CD14-positive monocyte (primary cell): ENCODE measurements around the gene NUAK1. TPM values are rescaled to one million over a fixed set of nuclear protein-coding genes. Genes with fewer than 3 reads are reported as not detected.

Experiments used
- DNase-seq, 3 donors: peaks; one replicate each; pipeline ENCODE4 v3.0.0-alpha.2; 2011 to 2022
- H2AFZ ChIP-seq: 2 replicates; pipeline ENCODE4 v1.6.0; 2012; ENCODE audit warnings: mild to moderate bottlenecking, low read depth, low read length, inconsistent platforms; ENCODE audit not compliant: insufficient read depth, poor library complexity, severe bottlenecking
- H3K27ac ChIP-seq, 2 donors: 1 replicate in 1 of 2; 2 replicates in 1 of 2; pipeline ENCODE4 v1.5.1; 2012 to 2013; ENCODE audit warnings: low read length in 2 of 2, control low read depth in 1 of 2, inconsistent platforms in 1 of 2, low read depth in 1 of 2, mild to moderate bottlenecking in 1 of 2
- H3K27me3 ChIP-seq, 2 donors: one replicate each; pipeline versions ENCODE4 v1.6.0 to v1.6.1; 2011 to 2013; ENCODE audit warnings: low read length in 2 of 2; ENCODE audit not compliant: control insufficient read depth in 2 of 2, insufficient read depth in 2 of 2
- H3K36me3 ChIP-seq, 2 donors: replicated peaks in 1 of 2; 1 replicate in 1 of 2; 2 replicates in 1 of 2; pipeline versions ENCODE4 v1.5.1 to v1.6.1; 2012 to 2013; ENCODE audit warnings: low read length in 2 of 2, control low read depth in 1 of 2, inconsistent platforms in 1 of 2, mild to moderate bottlenecking in 1 of 2; ENCODE audit not compliant: insufficient read depth in 2 of 2, control insufficient read depth in 1 of 2
- H3K4me1 ChIP-seq, 2 donors: 1 replicate in 1 of 2; 2 replicates in 1 of 2; pipeline versions ENCODE4 v1.5.1 to v1.6.1; 2012 to 2013; ENCODE audit warnings: low read length in 2 of 2, control low read depth in 1 of 2, inconsistent platforms in 1 of 2, mild to moderate bottlenecking in 1 of 2, moderate library complexity in 1 of 2; ENCODE audit not compliant: insufficient read depth in 2 of 2, control insufficient read depth in 1 of 2
- H3K4me2 ChIP-seq: replicated peaks from 2 replicates; pipeline ENCODE3; 2012; ENCODE audit warnings: low read length, moderate library complexity, mild to moderate bottlenecking; ENCODE audit not compliant: poor library complexity, severe bottlenecking; ENCODE audit errors: extremely low read depth
- H3K4me3 ChIP-seq, 3 experiments: fragments of 200-600 bp in 1 of 3; sonication (generic) in 1 of 3; replicated peaks in 1 of 3; 1 replicate in 2 of 3; 2 replicates in 1 of 3; pipeline ENCODE4 v1.5.1; 2011 to 2013; ENCODE audit warnings: low read length in 3 of 3, mild to moderate bottlenecking in 3 of 3, control low read depth in 2 of 3, low read depth in 2 of 3, inconsistent platforms in 1 of 3, moderate library complexity in 1 of 3
- H3K79me2 ChIP-seq: 2 replicates; pipeline ENCODE4 v1.6.0; 2012; ENCODE audit warnings: mild to moderate bottlenecking, control low read depth, inconsistent platforms, low read length, moderate library complexity; ENCODE audit not compliant: insufficient read depth
- H3K9ac ChIP-seq: 2 replicates; pipeline ENCODE4 v1.6.0; 2017; ENCODE audit warnings: low read length, mild to moderate bottlenecking; ENCODE audit not compliant: insufficient read depth, poor library complexity, severe bottlenecking
- H3K9me3 ChIP-seq, 2 donors: replicated peaks in 1 of 2; 1 replicate in 1 of 2; 2 replicates in 1 of 2; pipeline versions ENCODE4 v1.5.1 to v1.6.1; 2012 to 2013; ENCODE audit warnings: low read length in 2 of 2, control low read depth in 1 of 2; ENCODE audit not compliant: control insufficient read depth in 1 of 2, insufficient read depth in 1 of 2
- H4K20me1 ChIP-seq: 2 replicates; pipeline ENCODE4 v1.6.0; 2012; ENCODE audit warnings: mild to moderate bottlenecking, low read length, control low read depth, moderate library complexity; ENCODE audit not compliant: insufficient read depth
- H3K27ac Mint-ChIP-seq, 7 donors: one replicate each; pipeline ENCODE4 v1.8.0; 2020; ENCODE audit warnings: mild to moderate bottlenecking in 7 of 7, mixed read lengths in 7 of 7, moderate library complexity in 6 of 7, inconsistent platforms in 2 of 7
- H3K27me3 Mint-ChIP-seq, 3 donors: one replicate each; pipeline ENCODE4 v1.8.0; 2021 to 2022; ENCODE audit warnings: low read depth in 3 of 3, mild to moderate bottlenecking in 3 of 3, mixed read lengths in 3 of 3, moderate library complexity in 3 of 3, inconsistent platforms in 1 of 3
- H3K36me3 Mint-ChIP-seq, 2 donors: one replicate each; pipeline ENCODE4 v1.8.0; 2020; ENCODE audit warnings: mixed read lengths in 2 of 2, inconsistent platforms in 1 of 2, mild to moderate bottlenecking in 1 of 2
- H3K4me1 Mint-ChIP-seq: one replicate; pipeline ENCODE4 v1.8.0; 2020; ENCODE audit warnings: mild to moderate bottlenecking, mixed read lengths
- H3K4me3 Mint-ChIP-seq, 2 donors: one replicate each; pipeline ENCODE4 v1.8.0; 2020; ENCODE audit warnings: mild to moderate bottlenecking in 2 of 2, mixed read lengths in 2 of 2, moderate library complexity in 1 of 2
- H3K9me3 Mint-ChIP-seq, 7 donors: one replicate each; pipeline ENCODE4 v1.8.0; 2020 to 2022; ENCODE audit warnings: mixed read lengths in 7 of 7, mild to moderate bottlenecking in 6 of 7, moderate library complexity in 6 of 7, inconsistent platforms in 2 of 7
- CTCF ChIP-seq: fragments of 200-600 bp; IDR thresholded peaks from one replicate; pipeline ENCODE4 v1.8.0; 2022; ENCODE audit warnings: antibody characterized with exemption, mild to moderate bottlenecking
- WGBS: methylation state at CpG from one replicate; pipeline ENCODE4 v1.1.5; 2013; ENCODE audit warnings: missing lambda C conversion rate; ENCODE audit not compliant: insufficient coverage; 5-methylcytosine and 5-hydroxymethylcytosine counted together
- intact Hi-C, 2 donors: fragments of 100-400 bp; cut with micrococcal nuclease; formaldehyde crosslinking; loops; one replicate each; pipeline versions ENCODE4 v1.15.0 to v1.15.1; 2023
- polyA plus RNA-seq, 3 donors: library from polyadenylated mRNA; depleted of rRNA in 1 of 3; unstranded in 2 of 3; stranded (reverse) in 1 of 3; fragments of 300-500 nt in 2 of 3; fragments of >200 nt in 1 of 3; fragmentation: Illumina TruSeq in 2 of 3; gene quantifications; 1 replicate in 2 of 3; 2 replicates in 1 of 3; pipeline ENCODE4 v1.2.3, GENCODE V29; 2012 to 2021

The NUAK1 gene
- polyA plus RNA-seq, 3 donors, result not detected

- Histone ChIP-seq H3K27me3 (peaks cover 0 to 4% of the 10 kb centered on the region in 2 donors), H4K20me1 (no peaks in the 10 kb centered on the region), H3K4me3 (no peak overlapping the region), H3K79me2 (no peaks in the 10 kb centered on the region), H3K4me1 (no peaks in the 10 kb centered on the region), H2AFZ (no peak overlapping the region), H3K27ac (no peak overlapping the region), H3K4me2 (no peak overlapping the region), H3K9me3 (no peaks in the 10 kb centered on the region), H3K36me3 (no peaks in the 10 kb centered on the region), H3K9ac (no peak overlapping the region)
- H3K4me3 Mint-ChIP-seq, result no peak overlapping the region
- no peaks in the 10 kb centered on the region for H3K4me1 Mint-ChIP-seq
- H3K36me3 Mint-ChIP-seq, result no peaks in the 10 kb centered on the region
- intact Hi-C loops, result no loop called here
- no peak for TF ChIP-seq CTCF
- H3K27me3 Mint-ChIP-seq, result peaks cover 6 to 12% (median 9%) of the 10 kb centered on the region in 3 donors
- DNase-seq, result no peak
- H3K27ac Mint-ChIP-seq, result no peak overlapping the region
- WGBS, result 89% methylated on average over 9 of the region's 12 CpGs
- peaks cover 0 to 4% (median 0%) of the 10 kb centered on the region in 7 donors for H3K9me3 Mint-ChIP-seq
Observed at GRCh38 chr12:106096376-106096775, 42.4 kb downstream of the NUAK1 start.

- no peaks in the 10 kb centered on the region for H3K9me3 ChIP-seq
- H3K9ac ChIP-seq, result no peak overlapping the region
- no peak overlapping the region for H3K4me3 Mint-ChIP-seq
- no CpG with 5 or more reads among the region's 5 CpGs for WGBS
- no peaks in the 10 kb centered on the region for H4K20me1 ChIP-seq
- H2AFZ ChIP-seq, result no peak overlapping the region
- no peak overlapping the region for H3K27ac ChIP-seq
- H3K79me2 ChIP-seq, result no peaks in the 10 kb centered on the region
- H3K36me3 ChIP-seq, result no peaks in the 10 kb centered on the region
- no peak for TF ChIP-seq CTCF
- peaks cover 5 to 8% (median 7%) of the 10 kb centered on the region in 3 donors for H3K27me3 Mint-ChIP-seq
- no peaks in the 10 kb centered on the region for H3K4me1 Mint-ChIP-seq
- H3K9me3 Mint-ChIP-seq, result peaks cover 0 to 5% (median 0%) of the 10 kb centered on the region in 7 donors
- H3K36me3 Mint-ChIP-seq, result no peaks in the 10 kb centered on the region
- H3K4me2 ChIP-seq, result no peak overlapping the region
- no peak for DNase-seq
- H3K27me3 ChIP-seq, result peaks cover 0 to 4% of the 10 kb centered on the region in 2 donors
- no peaks in the 10 kb centered on the region for H3K4me1 ChIP-seq
- intact Hi-C loops, result no loop called here
- H3K4me3 ChIP-seq, result no peak overlapping the region
- no peak overlapping the region for H3K27ac Mint-ChIP-seq
Observed at GRCh38 chr12:106094304-106094703, 44.5 kb downstream of the NUAK1 start.
